ENCODE results near the gene GJD4. TPM values are rescaled to one million over a fixed set of nuclear protein-coding genes. Genes with fewer than 3 reads are reported as not detected.
A peak's percentile ranks its signal among the peaks of the same experiment; 100 is the strongest.

GJD4 gene
- polyA plus RNA-seq, 2 of the 4 experiments (the other 2 are of a cell fraction): not detected

DNA sequence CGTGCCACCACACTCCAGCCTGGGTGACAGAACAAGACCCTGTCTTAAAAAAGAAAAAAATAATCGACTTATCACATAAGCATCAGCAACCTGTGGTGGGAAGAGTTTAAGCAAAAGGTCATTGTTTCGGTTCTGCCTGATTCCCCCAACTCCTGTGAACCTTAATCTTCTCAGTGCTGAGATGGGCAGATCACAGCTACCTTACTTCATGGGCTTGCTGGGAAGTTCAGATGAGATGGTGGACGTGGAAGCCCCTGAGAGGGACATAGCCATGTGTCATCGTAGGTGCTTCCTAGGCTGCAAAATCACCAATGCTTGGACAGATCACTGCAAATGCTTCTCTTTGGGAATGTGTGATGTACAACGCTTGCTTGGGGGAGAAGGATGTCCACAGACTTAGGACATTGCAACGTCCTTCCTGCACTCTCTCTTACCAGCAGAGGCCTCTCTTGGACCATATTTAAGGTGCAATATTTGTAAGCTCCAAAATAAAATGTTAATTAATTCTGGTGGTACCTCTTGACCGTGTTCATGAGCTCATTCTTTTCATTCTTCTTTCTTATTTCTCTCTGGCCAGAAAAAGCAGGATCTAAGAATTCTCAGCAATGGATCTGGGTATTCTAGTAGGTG lies 8.6 kb downstream of the GJD4 start (continued):
- TF ChIP-seq, protein P1, sequence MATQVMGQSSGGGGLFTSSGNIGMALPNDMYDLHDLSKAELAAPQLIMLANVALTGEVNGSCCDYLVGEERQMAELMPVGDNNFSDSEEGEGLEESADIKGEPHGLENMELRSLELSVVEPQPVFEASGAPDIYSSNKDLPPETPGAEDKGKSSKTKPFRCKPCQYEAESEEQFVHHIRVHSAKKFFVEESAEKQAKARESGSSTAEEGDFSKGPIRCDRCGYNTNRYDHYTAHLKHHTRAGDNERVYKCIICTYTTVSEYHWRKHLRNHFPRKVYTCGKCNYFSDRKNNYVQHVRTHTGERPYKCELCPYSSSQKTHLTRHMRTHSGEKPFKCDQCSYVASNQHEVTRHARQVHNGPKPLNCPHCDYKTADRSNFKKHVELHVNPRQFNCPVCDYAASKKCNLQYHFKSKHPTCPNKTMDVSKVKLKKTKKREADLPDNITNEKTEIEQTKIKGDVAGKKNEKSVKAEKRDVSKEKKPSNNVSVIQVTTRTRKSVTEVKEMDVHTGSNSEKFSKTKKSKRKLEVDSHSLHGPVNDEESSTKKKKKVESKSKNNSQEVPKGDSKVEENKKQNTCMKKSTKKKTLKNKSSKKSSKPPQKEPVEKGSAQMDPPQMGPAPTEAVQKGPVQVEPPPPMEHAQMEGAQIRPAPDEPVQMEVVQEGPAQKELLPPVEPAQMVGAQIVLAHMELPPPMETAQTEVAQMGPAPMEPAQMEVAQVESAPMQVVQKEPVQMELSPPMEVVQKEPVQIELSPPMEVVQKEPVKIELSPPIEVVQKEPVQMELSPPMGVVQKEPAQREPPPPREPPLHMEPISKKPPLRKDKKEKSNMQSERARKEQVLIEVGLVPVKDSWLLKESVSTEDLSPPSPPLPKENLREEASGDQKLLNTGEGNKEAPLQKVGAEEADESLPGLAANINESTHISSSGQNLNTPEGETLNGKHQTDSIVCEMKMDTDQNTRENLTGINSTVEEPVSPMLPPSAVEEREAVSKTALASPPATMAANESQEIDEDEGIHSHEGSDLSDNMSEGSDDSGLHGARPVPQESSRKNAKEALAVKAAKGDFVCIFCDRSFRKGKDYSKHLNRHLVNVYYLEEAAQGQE (IDR thresholded peaks at IDR 0.05): no peak
- TF ChIP-seq POLR2A (IDR thresholded peaks at IDR 0.05; ENCODE audit: low read length) (no peak), MYC (IDR thresholded peaks at IDR 0.05; ENCODE audit: borderline replicate concordance, low read length) (no peak), HEYL (CRISPR knock-in tag; IDR thresholded peaks at IDR 0.05) (no peak), CHD2 (IDR thresholded peaks at IDR 0.05; ENCODE audit: low read length, partially characterized antibody) (no peak), EHF (CRISPR knock-in tag; IDR thresholded peaks at IDR 0.05) (no peak), HDAC2 (IDR thresholded peaks at IDR 0.05) (no peak), TP53 (CRISPR knock-in tag; IDR thresholded peaks at IDR 0.05) (no peak), ZSCAN20 (CRISPR knock-in tag; IDR thresholded peaks at IDR 0.05) (no peak), SMC3 (IDR thresholded peaks at IDR 0.05) (peak; percentile 65), SREBF2 (IDR thresholded peaks at IDR 0.05) (no peak), BHLHE40 (IDR thresholded peaks at IDR 0.05; ENCODE audit: low read depth, low read length) (no peak), FOSL2 (IDR thresholded peaks at IDR 0.05) (no peak), FOSL2 (CRISPR knock-in tag; IDR thresholded peaks at IDR 0.05) (no peak)
- TF ChIP-seq, protein P2, sequence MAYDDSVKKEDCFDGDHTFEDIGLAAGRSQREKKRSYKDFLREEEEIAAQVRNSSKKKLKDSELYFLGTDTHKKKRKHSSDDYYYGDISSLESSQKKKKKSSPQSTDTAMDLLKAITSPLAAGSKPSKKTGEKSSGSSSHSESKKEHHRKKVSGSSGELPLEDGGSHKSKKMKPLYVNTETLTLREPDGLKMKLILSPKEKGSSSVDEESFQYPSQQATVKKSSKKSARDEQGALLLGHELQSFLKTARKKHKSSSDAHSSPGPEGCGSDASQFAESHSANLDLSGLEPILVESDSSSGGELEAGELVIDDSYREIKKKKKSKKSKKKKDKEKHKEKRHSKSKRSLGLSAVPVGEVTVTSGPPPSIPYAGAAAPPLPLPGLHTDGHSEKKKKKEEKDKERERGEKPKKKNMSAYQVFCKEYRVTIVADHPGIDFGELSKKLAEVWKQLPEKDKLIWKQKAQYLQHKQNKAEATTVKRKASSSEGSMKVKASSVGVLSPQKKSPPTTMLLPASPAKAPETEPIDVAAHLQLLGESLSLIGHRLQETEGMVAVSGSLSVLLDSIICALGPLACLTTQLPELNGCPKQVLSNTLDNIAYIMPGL (CRISPR knock-in tag; IDR thresholded peaks at IDR 0.05; ENCODE audit: borderline replicate concordance): no peak
- TF ChIP-seq, protein P3, sequence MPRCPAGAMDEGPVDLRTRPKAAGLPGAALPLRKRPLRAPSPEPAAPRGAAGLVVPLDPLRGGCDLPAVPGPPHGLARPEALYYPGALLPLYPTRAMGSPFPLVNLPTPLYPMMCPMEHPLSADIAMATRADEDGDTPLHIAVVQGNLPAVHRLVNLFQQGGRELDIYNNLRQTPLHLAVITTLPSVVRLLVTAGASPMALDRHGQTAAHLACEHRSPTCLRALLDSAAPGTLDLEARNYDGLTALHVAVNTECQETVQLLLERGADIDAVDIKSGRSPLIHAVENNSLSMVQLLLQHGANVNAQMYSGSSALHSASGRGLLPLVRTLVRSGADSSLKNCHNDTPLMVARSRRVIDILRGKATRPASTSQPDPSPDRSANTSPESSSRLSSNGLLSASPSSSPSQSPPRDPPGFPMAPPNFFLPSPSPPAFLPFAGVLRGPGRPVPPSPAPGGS (IDR thresholded peaks at IDR 0.05): no peak
- TF ChIP-seq, protein P4, sequence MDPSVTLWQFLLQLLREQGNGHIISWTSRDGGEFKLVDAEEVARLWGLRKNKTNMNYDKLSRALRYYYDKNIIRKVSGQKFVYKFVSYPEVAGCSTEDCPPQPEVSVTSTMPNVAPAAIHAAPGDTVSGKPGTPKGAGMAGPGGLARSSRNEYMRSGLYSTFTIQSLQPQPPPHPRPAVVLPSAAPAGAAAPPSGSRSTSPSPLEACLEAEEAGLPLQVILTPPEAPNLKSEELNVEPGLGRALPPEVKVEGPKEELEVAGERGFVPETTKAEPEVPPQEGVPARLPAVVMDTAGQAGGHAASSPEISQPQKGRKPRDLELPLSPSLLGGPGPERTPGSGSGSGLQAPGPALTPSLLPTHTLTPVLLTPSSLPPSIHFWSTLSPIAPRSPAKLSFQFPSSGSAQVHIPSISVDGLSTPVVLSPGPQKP (IDR thresholded peaks at IDR 0.05; ENCODE audit: low read depth, low read length): no peak

DNA sequence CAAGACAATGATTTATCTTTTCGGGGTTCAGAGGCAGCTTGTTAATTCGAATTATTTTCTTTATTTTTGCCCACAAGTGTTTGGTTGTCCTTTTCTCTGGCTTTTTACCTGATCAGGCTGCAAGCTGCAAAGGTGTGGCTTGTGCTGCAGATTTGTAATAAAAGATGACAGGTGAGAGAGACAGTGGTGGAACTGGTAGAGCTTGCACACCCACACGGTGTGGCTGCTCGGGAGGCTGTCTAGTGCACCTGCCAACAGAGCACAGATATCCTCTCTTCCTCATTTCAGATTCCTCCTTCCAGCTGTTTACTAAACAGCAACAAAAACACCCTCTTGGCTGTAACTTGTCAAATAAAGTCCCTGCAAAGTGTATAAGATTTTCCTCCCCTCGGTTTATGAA lies 9.2 kb downstream of the GJD4 start:
- Histone ChIP-seq H3K4me1 (no peaks in the 10 kb centered on the region), H3K27ac (no peak overlapping the region), H3K9me3 (peaks cover 6% of the 10 kb centered on the region), H3K4me3 (no peak overlapping the region), H3K4me2 (no peak overlapping the region)
- ATAC-seq: no peak
- FAIRE-seq: no peak
- POLR2A ChIA-PET: no interaction called here
- CTCF ChIA-PET: interaction anchor here (0.6 to 4.3 kb wide), 20 partner anchors 10 to 1272 kb away, joined by 3 to 27 read pairs (median 5); no protein-coding TSS in a partner anchor
- no peak for TF ChIP-seq CEBPB (IDR thresholded peaks at IDR 0.05)
- no peak for TF ChIP-seq KDM5A (IDR thresholded peaks at IDR 0.05)
- no peak for TF ChIP-seq HOXB13 (CRISPR knock-in tag; IDR thresholded peaks at IDR 0.05; ENCODE audit: low read depth)
- 11% methylated on average over 5 of the region's 5 CpGs for WGBS (ENCODE audit: missing lambda C conversion rate)
- DNase-seq (ENCODE audit: low read depth in 1 of 2, low spot score in 1 of 2): no peak
